Thymus (tissue), 11 donors: Measurements from ENCODE around the gene TRMT61A. TPM values are rescaled to one million over a fixed set of nuclear protein-coding genes. Genes with fewer than 3 reads are reported as not detected.

Experiments
- DNase-seq, 9 donors: peaks; one replicate each; pipeline ENCODE4 v3.0.0-alpha.2; 2013; ENCODE audit warnings: low spot score in 9 of 9, low read depth in 6 of 9, missing footprints in 1 of 9
- H3K27ac ChIP-seq, 2 donors: one replicate each; pipeline ENCODE4 v1.5.1; 2013; ENCODE audit warnings: control low read depth in 1 of 2, low read depth in 1 of 2, low read length in 1 of 2, mild to moderate bottlenecking in 1 of 2, moderate library complexity in 1 of 2
- H3K27me3 ChIP-seq, 2 donors: one replicate each; pipeline ENCODE4 v1.5.1; 2013; ENCODE audit warnings: low read length in 1 of 2; ENCODE audit not compliant: control insufficient read depth in 2 of 2, insufficient read depth in 1 of 2
- H3K36me3 ChIP-seq, 2 donors: one replicate each; pipeline ENCODE4 v1.5.1; 2013; ENCODE audit warnings: low read length in 1 of 2, mild to moderate bottlenecking in 1 of 2, moderate library complexity in 1 of 2; ENCODE audit not compliant: control insufficient read depth in 2 of 2, insufficient read depth in 2 of 2
- H3K4me1 ChIP-seq, 2 donors: one replicate each; pipeline ENCODE4 v1.5.1; 2013; ENCODE audit warnings: low read length in 2 of 2; ENCODE audit not compliant: control insufficient read depth in 2 of 2, insufficient read depth in 2 of 2
- H3K4me3 ChIP-seq, 2 donors: one replicate each; pipeline ENCODE4 v1.5.1; 2013; ENCODE audit warnings: low read length in 2 of 2, control low read depth in 1 of 2, mild to moderate bottlenecking in 1 of 2
- H3K9me3 ChIP-seq, 2 donors: one replicate each; pipeline ENCODE4 v1.5.1; 2013; ENCODE audit warnings: low read length in 1 of 2, mild to moderate bottlenecking in 1 of 2; ENCODE audit not compliant: control insufficient read depth in 2 of 2, insufficient read depth in 1 of 2
- WGBS: extraction: QIAGEN DNeasy Blood & Tissue Kit; methylation state at CpG from one replicate; pipeline ENCODE4 v1.1.7; 2013; 5-methylcytosine and 5-hydroxymethylcytosine counted together
- polyA plus RNA-seq: library from polyadenylated mRNA; stranded (reverse); fragments of 200-250 nt; gene quantifications from one replicate; pipeline ENCODE4 v1.2.3, GENCODE V29; 2013
- total RNA-seq: library from RNA; stranded (reverse); fragments of 120-200 nt; gene quantifications from one replicate; pipeline ENCODE4 v1.2.4, GENCODE V29; 2013
- donor health status: healthy.

The TRMT61A gene
- total and polyA plus RNA-seq, 2 donors, result 5.8 to 8.6 TPM

DNA sequence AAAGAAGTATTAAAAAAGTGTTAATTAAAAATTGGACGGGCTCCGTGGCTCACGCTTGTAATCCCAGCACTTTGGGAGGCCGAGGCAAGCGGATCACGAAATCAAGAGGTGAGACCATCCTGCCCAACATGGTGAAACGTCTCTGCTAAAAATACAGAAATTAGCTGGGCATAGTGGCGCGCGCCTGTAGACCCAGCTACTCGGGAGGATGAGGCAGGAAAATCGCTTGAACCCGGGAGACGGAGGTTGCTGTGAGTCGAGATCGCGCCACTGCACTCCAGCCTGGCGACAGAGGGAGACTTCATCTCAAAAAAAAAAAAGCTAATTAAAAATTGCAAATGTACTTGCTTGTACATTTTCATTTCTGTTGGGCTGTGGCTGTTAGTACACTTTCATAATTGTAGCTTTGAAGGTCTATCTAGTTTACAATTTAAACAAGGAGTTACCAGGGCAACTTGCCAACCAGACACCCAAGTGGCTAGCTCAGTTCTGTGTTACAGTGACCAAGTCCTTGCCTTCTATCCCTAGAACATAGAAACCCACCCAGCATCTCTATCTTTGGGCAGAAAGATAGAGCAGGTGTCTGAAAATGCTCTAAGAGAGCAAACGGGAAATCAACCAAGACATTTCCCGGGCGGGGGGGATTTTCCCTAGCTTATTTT is 35.0 kb downstream of the TRMT61A start:
- no peaks in the 10 kb centered on the region for H3K9me3 ChIP-seq
- WGBS, result 87% methylated on average over 21 of the region's 21 CpGs
- H3K27ac ChIP-seq, result no peak overlapping the region
- no peaks in the 10 kb centered on the region for H3K27me3 ChIP-seq
- peaks cover 9 to 18% of the 10 kb centered on the region in 2 donors for H3K4me1 ChIP-seq
- H3K36me3 ChIP-seq, result peaks cover 6 to 19% of the 10 kb centered on the region in 2 donors
- no peak for DNase-seq
- H3K4me3 ChIP-seq, result peak overlapping the region; percentile 93

DNA sequence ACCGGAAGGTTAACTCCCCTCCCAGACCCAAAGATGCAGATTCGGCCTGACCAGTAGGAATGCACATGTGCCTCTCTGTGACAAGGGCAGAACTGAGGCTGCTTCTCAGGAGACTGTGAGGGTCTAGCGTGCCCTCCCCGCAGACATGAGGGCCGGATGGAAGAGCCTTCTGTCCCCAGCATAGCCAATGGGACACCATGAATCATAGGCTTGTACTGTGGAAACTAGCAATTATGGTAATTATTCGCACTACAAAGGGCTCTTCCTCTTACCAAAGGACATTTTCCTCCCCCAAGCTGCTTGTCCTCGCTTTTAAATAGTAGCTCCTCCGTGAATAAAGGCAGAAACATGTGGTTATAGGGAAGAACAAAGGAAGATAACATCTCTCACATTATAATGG is 40.0 kb downstream of the TRMT61A start:
- peaks cover 0 to under 1% of the 10 kb centered on the region in 2 donors for H3K4me1 ChIP-seq
- no peak for DNase-seq
- WGBS, result 96% methylated on average over 8 of the region's 8 CpGs
- no peak overlapping the region for H3K27ac ChIP-seq
- H3K27me3 ChIP-seq, result no peaks in the 10 kb centered on the region
- no peak overlapping the region for H3K4me3 ChIP-seq
- H3K9me3 ChIP-seq, result no peaks in the 10 kb centered on the region
- H3K36me3 ChIP-seq, result peaks cover 3 to 6% of the 10 kb centered on the region in 2 donors

DNA sequence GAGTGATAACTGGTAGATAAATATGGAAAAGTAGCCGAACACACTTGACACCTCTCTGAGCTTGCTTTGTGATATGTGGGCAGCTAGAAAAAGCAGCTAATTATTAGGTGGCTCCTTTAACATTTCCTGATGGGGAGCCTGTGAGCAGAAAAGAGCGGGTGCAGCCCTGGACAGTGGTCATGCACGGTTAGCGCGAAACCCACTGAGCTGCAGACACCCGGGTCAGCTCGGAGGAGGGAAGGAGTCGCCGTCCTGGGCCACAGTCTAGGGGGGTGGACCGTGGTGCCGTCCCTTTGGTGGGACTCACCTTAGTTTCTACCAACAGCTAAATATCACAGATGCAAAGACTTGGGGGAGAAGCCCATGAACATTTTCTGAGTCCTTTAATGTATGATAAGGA is 40.4 kb downstream of the TRMT61A start:
- Histone ChIP-seq H3K4me3 (no peak overlapping the region), H3K27ac (no peak overlapping the region), H3K27me3 (no peaks in the 10 kb centered on the region), H3K36me3 (peaks cover 6 to 10% of the 10 kb centered on the region in 2 donors), H3K9me3 (no peaks in the 10 kb centered on the region), H3K4me1 (no peaks in the 10 kb centered on the region)
- DNase-seq, result no peak
- 96% methylated on average over 11 of the region's 11 CpGs for WGBS

DNA sequence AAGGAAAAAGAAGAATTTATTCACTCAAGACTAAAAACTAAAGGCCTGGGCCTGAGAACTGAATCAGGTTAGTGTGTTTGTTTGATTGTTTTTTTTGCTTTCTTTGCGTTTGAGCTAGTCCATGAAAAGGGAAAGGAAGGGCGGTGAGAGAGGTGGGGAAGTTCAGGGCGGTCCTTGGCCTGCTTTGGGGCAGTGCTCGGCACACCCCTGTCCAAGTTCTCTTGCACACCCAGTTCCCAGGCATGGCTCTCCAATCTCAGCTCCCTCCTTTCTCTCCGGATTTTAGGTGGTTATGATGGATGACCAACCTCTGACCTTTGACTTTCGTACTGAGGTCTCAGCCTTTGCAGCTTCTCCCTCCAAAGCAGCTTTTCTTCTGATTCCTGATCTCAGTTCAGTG is 45.1 kb downstream of the TRMT61A start:
- H3K4me1 ChIP-seq, result no peaks in the 10 kb centered on the region
- 94% methylated on average over 6 of the region's 6 CpGs for WGBS
- no peak overlapping the region for H3K4me3 ChIP-seq
- H3K27me3 ChIP-seq, result no peaks in the 10 kb centered on the region
- peaks cover 20 to 30% of the 10 kb centered on the region in 2 donors for H3K36me3 ChIP-seq
- no peaks in the 10 kb centered on the region for H3K9me3 ChIP-seq
- no peak overlapping the region for H3K27ac ChIP-seq
- no peak for DNase-seq

DNA sequence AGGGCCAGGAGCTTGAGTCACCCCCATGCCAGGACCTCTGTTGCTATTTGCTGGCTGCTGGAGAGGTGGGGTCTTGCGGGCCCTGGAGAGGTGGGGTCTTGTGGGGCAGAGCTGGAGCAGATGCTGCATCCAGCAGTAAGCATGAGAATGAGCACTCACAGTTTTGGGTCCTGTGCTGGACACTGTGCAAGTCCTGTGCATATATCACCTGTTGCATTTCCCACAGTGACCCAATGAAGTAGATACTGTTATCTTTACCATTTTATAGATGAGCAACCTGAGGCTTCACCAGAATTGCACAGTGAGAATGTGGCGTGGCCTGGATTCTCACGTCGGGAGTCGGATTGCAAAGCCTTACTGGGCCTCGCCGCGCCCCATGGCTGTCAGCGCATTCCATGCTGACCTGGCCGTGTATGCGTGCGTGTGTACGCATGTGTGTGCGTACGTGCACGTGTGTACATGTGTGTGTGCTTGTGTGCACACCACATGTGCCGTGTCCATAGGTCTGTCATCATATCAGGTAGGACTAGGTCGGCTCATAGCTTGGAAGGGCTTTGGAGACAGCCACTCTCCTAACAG is 45.8 kb downstream of the TRMT61A start:
- H3K4me1 ChIP-seq, result no peaks in the 10 kb centered on the region
- no peaks in the 10 kb centered on the region for H3K27me3 ChIP-seq
- 98% methylated on average over 18 of the region's 18 CpGs for WGBS
- H3K36me3 ChIP-seq, result peaks cover 20 to 30% of the 10 kb centered on the region in 2 donors
- no peaks in the 10 kb centered on the region for H3K9me3 ChIP-seq
- no peak overlapping the region for H3K4me3 ChIP-seq
- H3K27ac ChIP-seq, result no peak overlapping the region
- no peak for DNase-seq

DNA sequence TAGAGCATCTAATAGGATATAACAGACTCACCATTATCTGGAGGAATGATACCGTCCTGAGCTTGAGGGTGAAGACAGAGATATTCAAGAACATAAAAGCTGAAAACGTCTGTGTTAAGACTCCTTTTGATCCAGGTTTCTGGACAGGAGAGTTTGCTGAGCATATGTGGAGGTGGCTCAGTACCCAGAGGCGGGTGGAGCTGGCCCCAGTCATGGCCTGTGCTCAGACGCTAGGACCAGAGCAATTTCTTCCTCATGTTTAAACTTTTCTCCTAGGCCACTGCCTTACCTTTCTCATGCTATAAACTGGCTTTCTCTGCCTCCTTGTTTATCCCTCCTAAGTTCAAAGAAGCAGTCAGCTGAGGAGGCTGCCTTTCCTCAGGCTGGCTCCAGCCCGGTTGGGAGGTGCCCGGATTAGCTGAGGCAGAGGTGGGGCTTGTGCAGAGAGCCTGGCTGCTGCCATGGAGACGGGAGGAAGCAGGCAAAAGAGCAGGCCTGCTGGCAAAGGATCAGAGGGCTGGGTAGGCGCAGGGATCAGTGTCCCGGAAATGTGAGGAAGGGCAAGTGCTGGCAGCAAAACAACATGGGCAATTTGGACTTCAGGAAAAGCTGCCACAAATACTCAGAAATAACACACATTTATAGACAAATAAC is 47.5 kb downstream of the TRMT61A start:
- no peak for DNase-seq
- H3K36me3 ChIP-seq, result peaks cover 24 to 32% of the 10 kb centered on the region in 2 donors
- no peaks in the 10 kb centered on the region for H3K9me3 ChIP-seq
- no peak overlapping the region for H3K27ac ChIP-seq
- no peaks in the 10 kb centered on the region for H3K4me1 ChIP-seq
- WGBS, result 92% methylated on average over 9 of the region's 9 CpGs
- H3K4me3 ChIP-seq, result no peak overlapping the region
- H3K27me3 ChIP-seq, result no peaks in the 10 kb centered on the region

DNA sequence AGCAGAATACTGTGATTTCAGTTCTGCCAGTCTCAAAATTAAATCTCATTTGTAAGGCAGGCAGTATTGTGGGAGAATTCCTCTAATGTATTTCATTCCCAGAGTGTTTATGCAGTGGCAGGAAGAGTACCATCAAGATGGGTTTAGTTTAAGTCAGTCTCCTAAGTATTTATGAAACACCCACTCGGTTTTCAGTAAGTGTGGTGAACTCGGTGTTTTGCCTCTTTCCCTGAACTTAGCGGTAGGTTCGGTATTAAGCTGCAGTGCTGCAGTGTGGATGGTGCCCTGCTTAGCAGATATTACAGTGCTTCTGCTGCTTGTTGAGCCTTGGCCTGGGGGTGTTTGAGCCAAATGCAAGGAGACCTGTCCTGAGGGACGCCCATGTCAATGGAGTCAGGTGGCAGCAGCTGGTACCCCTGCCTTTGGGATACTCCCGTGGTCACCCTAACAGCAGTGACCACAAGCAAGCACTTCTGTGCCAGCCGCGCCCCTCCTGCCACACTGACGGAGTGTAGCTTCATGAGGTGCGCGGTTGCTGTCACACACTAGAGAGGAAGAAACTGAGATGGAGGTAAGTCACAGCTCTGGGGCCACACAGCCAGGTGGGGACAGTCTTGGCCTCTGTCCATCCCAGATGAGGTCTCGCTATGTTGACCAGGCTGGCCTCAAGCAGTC is 49.5 kb downstream of the TRMT61A start:
- no peak overlapping the region for H3K27ac ChIP-seq
- WGBS, result 97% methylated on average over 12 of the region's 12 CpGs

DNA sequence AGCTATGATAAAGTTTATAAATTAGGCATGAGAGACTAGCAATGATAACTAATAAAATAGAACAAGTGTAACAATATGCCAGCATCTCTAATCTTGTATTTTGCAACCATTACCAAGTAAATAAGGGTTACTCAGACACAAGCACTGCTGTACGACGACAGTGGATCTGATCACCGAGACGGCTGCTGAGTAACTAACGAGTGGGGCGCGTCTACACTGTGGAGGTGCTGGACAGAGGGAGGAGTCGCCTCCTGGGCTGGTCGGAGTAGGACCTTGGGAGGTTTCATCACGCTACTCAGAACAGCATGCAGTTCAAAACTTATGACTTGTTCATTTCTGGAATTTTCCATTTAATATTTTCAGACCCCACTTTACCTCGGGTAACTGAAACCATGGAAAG is 52.2 kb downstream of the TRMT61A start:
- no peaks in the 10 kb centered on the region for H3K4me1 ChIP-seq
- no peak overlapping the region for H3K27ac ChIP-seq
- no peak for DNase-seq
- H3K9me3 ChIP-seq, result no peaks in the 10 kb centered on the region
- no peaks in the 10 kb centered on the region for H3K27me3 ChIP-seq
- WGBS, result 99% methylated on average over 11 of the region's 11 CpGs
- H3K36me3 ChIP-seq, result peaks cover 11 to 27% of the 10 kb centered on the region in 2 donors
- H3K4me3 ChIP-seq, result no peak overlapping the region

More for the DNA sequence above, 49.5 kb downstream of the TRMT61A start:
- DNase-seq, result no peak
- no peak overlapping the region for H3K4me3 ChIP-seq
- no peaks in the 10 kb centered on the region for H3K27me3 ChIP-seq
- peaks cover 28 to 36% of the 10 kb centered on the region in 2 donors for H3K36me3 ChIP-seq
- no peaks in the 10 kb centered on the region for H3K9me3 ChIP-seq
- H3K4me1 ChIP-seq, result no peaks in the 10 kb centered on the region
